Esophagus muscularis mucosa (tissue), 4 donors: ENCODE measurements around the gene LSM10.

ENCODE experiments used
- EP300 ChIP-seq: sonication (generic); formaldehyde crosslinking; IDR thresholded peaks from one replicate; pipeline ENCODE4 v1.6.1; 2017; ENCODE audit warnings: antibody characterized with exemption
- POLR2A ChIP-seq: fragments of 450-650 bp; IDR thresholded peaks from one replicate; pipeline ENCODE4 v1.6.1; 2017; ENCODE audit warnings: antibody characterized with exemption, moderate library complexity, mild to moderate bottlenecking, low read depth
- POLR2AphosphoS5 ChIP-seq, 2 donors: sonication (generic); formaldehyde crosslinking; IDR thresholded peaks; one replicate each; pipeline ENCODE4 v1.6.1; 2017; ENCODE audit warnings: antibody characterized with exemption in 2 of 2
- TF ChIP-seq, protein P1 (sequence below), 3 experiments: fragments of 200-600 bp in 2 of 3; fragments of 450-650 bp in 1 of 3; sonication (generic) in 2 of 3; IDR thresholded peaks; one replicate each; pipeline ENCODE4 v1.5.1; 2017 to 2019; ENCODE audit warnings: antibody characterized with exemption in 3 of 3, mild to moderate bottlenecking in 2 of 3, moderate library complexity in 1 of 3

DNA sequence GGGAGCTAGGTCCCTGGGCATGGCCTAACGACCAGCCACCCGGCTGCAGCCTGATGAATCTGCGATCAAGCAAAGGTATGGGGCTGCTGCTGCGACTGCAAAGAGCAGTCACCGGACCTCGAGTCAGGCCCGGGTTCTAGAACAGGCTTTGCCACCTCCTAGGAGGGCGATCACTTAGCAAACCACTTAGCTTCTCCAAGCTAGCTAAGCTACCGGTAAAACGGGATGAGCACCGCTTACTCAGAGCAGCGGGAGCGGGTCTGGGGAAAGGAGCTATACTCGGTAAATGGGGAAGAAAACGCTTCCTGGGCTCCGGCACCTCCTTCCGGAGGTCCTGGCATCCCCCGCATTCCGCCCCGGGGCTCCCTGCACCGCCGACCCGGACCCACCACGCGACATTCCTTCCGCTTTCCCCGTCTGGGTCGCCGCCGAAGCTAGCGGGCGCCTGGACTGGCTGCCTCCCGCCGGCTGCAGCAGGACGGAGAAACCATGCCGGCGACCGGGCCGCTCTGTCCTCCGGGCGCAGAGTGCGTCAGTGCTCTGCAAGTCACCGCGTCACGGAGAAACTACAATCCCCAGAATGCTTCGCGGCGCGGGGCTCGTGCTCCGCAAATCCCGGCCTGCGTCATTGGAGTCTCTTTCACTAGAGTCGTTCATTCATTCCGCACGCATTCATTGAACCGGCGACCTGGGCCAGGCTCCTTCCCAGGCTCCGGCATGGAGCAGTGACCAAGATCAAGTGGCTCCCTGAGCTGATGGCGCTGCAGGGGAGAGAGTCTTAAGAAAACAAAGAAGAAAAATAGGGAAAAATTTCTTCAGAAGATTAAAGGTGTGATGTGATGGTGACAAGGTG lies at the start of gene LSM10:
- TF ChIP-seq, protein P1, sequence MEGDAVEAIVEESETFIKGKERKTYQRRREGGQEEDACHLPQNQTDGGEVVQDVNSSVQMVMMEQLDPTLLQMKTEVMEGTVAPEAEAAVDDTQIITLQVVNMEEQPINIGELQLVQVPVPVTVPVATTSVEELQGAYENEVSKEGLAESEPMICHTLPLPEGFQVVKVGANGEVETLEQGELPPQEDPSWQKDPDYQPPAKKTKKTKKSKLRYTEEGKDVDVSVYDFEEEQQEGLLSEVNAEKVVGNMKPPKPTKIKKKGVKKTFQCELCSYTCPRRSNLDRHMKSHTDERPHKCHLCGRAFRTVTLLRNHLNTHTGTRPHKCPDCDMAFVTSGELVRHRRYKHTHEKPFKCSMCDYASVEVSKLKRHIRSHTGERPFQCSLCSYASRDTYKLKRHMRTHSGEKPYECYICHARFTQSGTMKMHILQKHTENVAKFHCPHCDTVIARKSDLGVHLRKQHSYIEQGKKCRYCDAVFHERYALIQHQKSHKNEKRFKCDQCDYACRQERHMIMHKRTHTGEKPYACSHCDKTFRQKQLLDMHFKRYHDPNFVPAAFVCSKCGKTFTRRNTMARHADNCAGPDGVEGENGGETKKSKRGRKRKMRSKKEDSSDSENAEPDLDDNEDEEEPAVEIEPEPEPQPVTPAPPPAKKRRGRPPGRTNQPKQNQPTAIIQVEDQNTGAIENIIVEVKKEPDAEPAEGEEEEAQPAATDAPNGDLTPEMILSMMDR (IDR thresholded peaks at IDR 0.05) = no peak
- TF ChIP-seq POLR2A (peak; percentile 98), EP300 (no peak), POLR2AphosphoS5 (IDR thresholded peaks at IDR 0.05) (peak; percentile 100)
